Stimulated activated effector memory CD8-positive, alpha-beta T cell treated with anti-CD3 and anti-CD28 coated beads, Interleukin-12 subunit alpha, Interleukin-12 subunit beta, amount 100 ng/mL, for 72 hours (primary cell): ENCODE results near the gene PPM1B.
"Not testable (repeated sequence)": the region's sequence is repeated elsewhere in the genome, so short reads cannot be mapped to it uniquely, and the experiment has no call there.

Source experiments
- ATAC-seq: fragments of 150-1000 bp; cut with Tn5 transposase; 2 replicates; pipeline ENCODE4 v1.10.0; 2021
- DNase-seq, 2 donors: peaks; one replicate each; pipeline ENCODE4 v3.0.0; 2021 to 2022; ENCODE audit warnings: low spot score in 2 of 2
- H3K27ac Mint-ChIP-seq: one replicate; pipeline ENCODE4 v1.8.0; 2022; ENCODE audit warnings: mild to moderate bottlenecking, mixed read lengths
- H3K36me3 Mint-ChIP-seq: one replicate; pipeline ENCODE4 v1.8.0; 2022; ENCODE audit warnings: mild to moderate bottlenecking, mixed read lengths
- H3K4me1 Mint-ChIP-seq: one replicate; pipeline ENCODE4 v1.8.0; 2022; ENCODE audit warnings: mixed read lengths
- H3K4me3 Mint-ChIP-seq: one replicate; pipeline ENCODE4 v1.8.0; 2022; ENCODE audit warnings: mild to moderate bottlenecking, mixed read lengths
- H3K9me3 Mint-ChIP-seq: one replicate; pipeline ENCODE4 v1.8.0; 2022; ENCODE audit warnings: mixed read lengths

The PPM1B gene

DNA sequence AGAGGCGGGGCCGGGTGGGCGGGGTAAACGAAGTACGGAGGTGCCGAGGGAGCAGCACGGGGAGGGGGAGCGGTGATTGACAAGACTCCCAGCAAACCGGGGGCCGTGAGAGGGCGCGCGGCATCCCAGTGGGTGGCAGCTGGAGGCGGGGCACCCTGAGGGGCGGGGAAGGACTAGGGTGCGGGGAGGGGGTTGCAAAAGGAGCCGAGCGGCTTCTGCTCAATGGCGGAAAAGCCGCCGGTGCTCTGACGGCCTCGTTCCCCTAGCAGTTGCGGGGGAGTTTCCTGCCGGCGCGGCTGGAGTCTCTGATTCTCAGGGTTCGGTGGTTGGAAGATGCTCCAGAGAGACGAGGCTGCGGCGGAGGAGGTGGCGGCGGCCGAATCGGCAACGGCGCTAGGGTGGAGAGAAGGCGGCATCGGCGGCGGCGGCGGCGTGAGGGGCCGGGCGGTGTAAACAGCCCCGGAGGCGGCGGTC lies at the start of gene PPM1B:
TSS of gene PPM1B (plus strand) at position 195 of the 474 bp plus-strand sequence. CDS start 32,325 bp downstream, outside the sequence.
- peak within 1 kb of the TSS; percentile 79 for H3K4me3 Mint-ChIP-seq
- H3K36me3 Mint-ChIP-seq: peaks cover 29% of the 10 kb centered on the region
- H3K9me3 Mint-ChIP-seq: no peaks in the 10 kb centered on the region
- peaks cover 34% of the 10 kb centered on the region for H3K4me1 Mint-ChIP-seq
- DNase-seq: peak; percentile 93 to 99
- ATAC-seq: peak; percentile 81
- H3K27ac Mint-ChIP-seq: peak within 1 kb of the TSS; percentile 99

DNA sequence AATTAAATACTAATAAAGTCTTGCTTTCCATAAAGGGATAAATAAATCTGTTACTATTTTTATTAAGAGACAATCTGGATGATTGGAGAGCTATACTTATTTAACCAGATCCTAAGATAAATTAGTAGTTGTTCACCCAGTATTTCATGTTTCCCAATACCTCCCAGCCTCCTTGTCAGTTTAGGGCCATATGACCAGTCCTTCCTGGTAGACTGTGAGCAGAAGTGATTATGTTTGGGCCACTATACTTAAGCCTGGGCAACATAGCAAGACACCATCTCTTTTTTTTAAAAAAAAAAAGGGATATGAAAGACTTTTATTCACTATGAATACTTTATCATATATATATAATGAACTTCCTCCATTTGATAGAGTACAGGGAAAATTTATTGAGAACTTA lies 48.8 kb upstream of the PPM1B start:
- Mint-ChIP-seq H3K9me3 (no peaks in the 10 kb centered on the region), H3K27ac (no peak overlapping the region), H3K4me1 (peaks cover 13% of the 10 kb centered on the region), H3K36me3 (peaks cover 6% of the 10 kb centered on the region), H3K4me3 (no peak overlapping the region)
- no peak for ATAC-seq
- no peak for DNase-seq

DNA sequence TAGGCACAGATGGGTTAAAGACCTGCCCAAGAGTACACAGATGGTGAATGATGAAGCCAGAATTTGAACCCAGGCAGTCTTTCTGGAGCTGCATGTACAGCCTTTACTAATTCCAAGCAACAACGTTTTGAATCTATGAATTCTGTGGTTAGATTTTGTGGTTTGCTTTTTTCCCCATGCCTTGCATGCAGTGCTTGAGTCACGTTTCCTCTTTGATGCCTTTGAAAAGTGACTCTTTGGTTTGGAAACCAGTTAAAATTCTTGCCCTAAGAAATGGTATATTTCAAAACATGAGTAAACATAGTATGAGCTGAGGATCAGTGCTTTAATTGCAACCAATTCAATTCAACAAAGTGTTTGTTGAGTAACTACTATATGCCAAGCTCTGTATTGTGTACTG lies 48.2 kb upstream of the PPM1B start:
- H3K36me3 Mint-ChIP-seq: peaks cover 6% of the 10 kb centered on the region
- peak; percentile 76 for ATAC-seq
- H3K27ac Mint-ChIP-seq: no peak overlapping the region
- DNase-seq: peak in 1 of 2 donors; percentile 61
- no peak overlapping the region for H3K4me3 Mint-ChIP-seq
- H3K4me1 Mint-ChIP-seq: peaks cover 15% of the 10 kb centered on the region
- H3K9me3 Mint-ChIP-seq: no peaks in the 10 kb centered on the region

DNA sequence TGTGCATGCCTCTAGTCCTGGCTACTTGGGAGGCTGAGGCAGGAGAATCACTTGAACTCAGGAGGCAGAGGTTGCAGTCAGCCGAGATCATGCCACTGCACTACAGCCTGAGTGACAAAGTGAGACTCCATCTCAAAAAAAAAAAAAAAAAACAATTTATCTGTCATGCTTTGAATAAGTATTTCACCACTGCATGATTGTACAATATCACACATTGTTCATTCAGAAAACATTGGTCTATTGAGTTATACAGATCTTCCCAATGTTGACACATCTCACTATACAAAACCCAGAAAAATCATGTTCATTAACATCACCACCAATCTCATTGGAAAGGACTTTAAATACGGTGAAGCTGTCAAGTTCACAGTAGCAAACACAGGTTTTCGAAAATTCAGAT lies 46.8 kb upstream of the PPM1B start:
- peaks cover 6% of the 10 kb centered on the region for H3K36me3 Mint-ChIP-seq
- no peak overlapping the region for H3K4me3 Mint-ChIP-seq
- DNase-seq: no peak
- no peak overlapping the region for H3K27ac Mint-ChIP-seq
- H3K9me3 Mint-ChIP-seq: no peaks in the 10 kb centered on the region
- ATAC-seq: peak; percentile 41
- peaks cover 24% of the 10 kb centered on the region for H3K4me1 Mint-ChIP-seq

DNA sequence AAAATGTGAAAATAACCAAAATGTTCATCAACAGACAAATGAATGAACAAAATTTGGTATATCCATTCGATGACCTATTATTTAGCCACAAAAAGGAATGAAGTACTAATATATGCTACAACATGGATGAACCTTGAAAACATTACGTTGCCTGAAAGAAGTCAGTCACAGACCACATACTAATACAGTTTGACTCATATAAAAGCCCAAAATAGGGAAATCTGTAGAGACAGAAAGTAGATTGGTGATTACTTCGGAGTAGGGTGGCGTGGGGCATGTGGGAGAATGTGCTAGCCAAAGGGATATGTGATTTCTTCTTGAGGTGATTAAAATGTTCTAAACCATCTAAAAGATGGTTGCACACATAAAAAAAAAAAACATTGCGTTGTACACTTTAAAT lies 44.2 kb upstream of the PPM1B start:
- H3K9me3 Mint-ChIP-seq: no peaks in the 10 kb centered on the region
- H3K4me3 Mint-ChIP-seq: no peak overlapping the region
- peaks cover 24% of the 10 kb centered on the region for H3K4me1 Mint-ChIP-seq
- ATAC-seq (peak; percentile 72), DNase-seq (no peak)
- H3K27ac Mint-ChIP-seq: no peak overlapping the region
- peaks cover 6% of the 10 kb centered on the region for H3K36me3 Mint-ChIP-seq

DNA sequence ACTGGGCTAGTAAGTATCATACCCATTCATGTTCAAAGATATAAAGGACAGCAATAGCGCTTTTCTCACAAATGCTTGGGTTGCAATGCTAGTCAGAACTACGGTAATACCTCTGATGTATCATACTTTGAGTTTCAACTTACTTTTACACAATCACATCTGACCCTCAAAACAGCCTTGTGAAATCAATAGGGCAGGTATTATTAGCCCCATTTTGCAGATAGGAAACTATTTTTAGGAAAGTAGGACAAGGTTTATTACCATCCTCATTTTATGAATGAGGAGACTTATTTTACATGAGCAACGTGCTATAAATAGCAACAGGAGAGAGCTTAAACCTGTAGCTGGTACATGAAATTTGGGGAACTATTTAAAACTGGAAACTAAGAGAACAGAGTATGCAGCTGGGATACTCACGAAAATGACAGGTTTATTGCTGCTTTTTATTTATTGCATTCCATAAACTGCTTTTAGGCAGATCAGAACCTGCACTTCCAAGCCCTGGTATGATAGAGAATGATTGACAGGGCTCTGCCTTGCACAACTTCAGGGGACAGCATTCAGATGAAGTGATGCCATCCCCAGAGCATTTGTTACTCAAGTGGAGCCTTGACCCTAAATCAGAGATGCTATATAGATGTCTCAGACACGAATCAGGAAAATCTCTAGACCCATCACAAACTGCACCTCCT lies 42.4 kb upstream of the PPM1B start:
- H3K4me3 Mint-ChIP-seq: no peak overlapping the region
- DNase-seq (no peak), ATAC-seq (peak; percentile 9)
- H3K9me3 Mint-ChIP-seq: no peaks in the 10 kb centered on the region
- no peak overlapping the region for H3K27ac Mint-ChIP-seq
- H3K36me3 Mint-ChIP-seq: no peaks in the 10 kb centered on the region
- peaks cover 19% of the 10 kb centered on the region for H3K4me1 Mint-ChIP-seq

DNA sequence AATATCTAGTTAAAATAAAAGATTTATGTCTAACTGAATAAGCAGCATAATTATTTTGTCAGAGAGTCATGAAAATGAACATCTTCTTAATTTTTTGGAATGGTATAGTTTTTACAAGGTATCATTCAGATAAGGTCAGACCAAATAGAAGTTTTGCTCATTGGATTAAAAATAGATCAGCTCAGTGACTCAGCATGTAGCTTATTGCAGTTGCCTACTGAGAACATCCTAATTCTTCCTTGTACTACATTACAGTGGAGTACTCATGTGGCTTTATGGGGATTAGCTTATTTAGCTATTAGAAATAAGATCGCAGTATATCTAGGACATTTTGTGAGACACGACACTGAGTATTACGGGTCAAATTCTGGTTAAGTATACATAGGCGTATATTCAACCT lies 38.2 kb upstream of the PPM1B start:
- Mint-ChIP-seq H3K9me3 (no peaks in the 10 kb centered on the region), H3K4me3 (no peak overlapping the region), H3K4me1 (peaks cover 9% of the 10 kb centered on the region), H3K36me3 (no peaks in the 10 kb centered on the region), H3K27ac (no peak overlapping the region)
- ATAC-seq (no peak), DNase-seq (no peak)

DNA sequence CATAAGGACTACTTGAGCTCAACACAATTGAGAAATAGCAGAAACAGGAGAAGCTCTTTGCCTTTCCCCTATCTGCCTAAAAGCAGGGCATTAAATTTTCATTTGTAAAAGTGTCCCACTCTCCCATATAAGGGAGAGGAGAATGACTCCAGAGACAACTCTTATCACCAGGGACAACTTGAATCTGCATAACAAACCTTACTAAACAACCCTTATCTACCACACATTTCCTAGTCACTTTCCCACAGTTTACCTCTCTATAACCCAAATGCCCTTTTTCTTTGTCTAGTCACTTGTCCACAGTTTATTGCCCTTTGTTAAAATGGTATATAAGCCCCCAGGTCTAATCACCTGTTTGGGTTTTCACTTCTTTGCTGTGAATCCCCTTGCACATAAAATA lies 37.5 kb upstream of the PPM1B start:
- Mint-ChIP-seq H3K36me3 (no peaks in the 10 kb centered on the region), H3K4me1 (peaks cover 1% of the 10 kb centered on the region), H3K9me3 (no peaks in the 10 kb centered on the region), H3K4me3 (no peak overlapping the region), H3K27ac (no peak overlapping the region)
- DNase-seq (no peak), ATAC-seq (no peak)

DNA sequence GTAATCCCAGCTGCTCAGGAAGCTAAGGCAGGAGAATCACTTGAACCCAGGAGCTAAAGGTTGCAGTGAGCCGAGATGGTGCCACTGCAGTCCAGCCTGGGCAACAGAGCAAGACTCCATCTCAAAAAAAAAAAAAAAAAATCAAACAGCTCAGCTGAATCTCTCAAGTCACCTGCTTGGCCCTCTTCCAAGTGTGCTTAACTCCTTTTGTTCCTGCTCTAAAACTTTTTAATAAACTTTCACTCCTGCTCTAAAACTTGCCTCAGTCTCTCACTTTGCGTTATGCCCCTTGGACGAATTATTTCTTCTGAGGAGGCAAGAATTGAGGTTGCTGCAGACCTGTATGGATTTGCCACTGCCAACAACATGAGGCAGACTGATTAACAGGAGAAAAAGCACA lies 35.1 kb upstream of the PPM1B start:
- H3K9me3 Mint-ChIP-seq, H3K4me1 Mint-ChIP-seq: not testable (repeated sequence)

DNA sequence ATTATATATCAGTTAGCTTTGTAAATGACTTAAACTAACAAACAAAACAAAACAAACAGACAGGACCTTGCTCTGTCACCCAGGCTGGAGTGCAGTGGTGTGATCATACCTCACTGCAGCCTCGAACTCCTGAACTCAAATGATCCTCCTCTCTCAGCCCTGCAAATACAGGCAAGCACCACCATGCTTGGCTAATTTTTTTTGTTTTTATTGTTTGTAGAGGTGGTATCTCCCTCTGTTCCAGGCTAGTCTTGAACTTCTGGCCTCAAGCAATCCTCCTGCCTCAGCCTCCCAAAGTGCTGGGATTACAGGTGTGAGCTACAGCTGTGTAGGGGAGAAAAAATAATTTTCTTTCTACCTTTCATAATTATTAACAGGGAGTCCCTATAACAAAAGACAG lies 33.8 kb upstream of the PPM1B start:
- no peak for DNase-seq
- Mint-ChIP-seq H3K9me3 (no peaks in the 10 kb centered on the region), H3K36me3 (no peaks in the 10 kb centered on the region), H3K4me3 (no peak overlapping the region), H3K27ac (no peak overlapping the region), H3K4me1 (peaks cover 4% of the 10 kb centered on the region)
- no peak for ATAC-seq

More for the DNA sequence above, 35.1 kb upstream of the PPM1B start:
- DNase-seq, H3K36me3 Mint-ChIP-seq, H3K27ac Mint-ChIP-seq, H3K4me3 Mint-ChIP-seq, ATAC-seq: not testable (repeated sequence)

DNA sequence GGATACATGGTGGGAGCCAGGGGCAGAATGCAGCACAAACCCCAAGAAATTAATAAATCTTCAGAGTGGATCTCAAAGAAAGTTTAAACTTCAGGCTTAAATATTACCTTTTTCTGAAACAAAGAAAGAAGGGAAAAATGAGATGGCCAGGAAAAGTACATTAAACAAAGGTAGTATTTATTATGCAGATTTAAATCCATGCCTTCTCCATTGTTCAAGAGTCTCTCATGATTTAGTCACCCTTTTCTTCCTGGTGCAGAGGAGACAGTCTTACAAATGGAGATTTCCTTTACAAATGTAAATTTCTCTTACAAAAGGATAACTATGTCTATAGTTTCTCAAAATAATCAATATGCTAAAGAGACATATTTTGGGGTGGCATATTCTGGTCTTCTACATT lies 33.4 kb upstream of the PPM1B start:
- no peaks in the 10 kb centered on the region for H3K9me3 Mint-ChIP-seq
- DNase-seq (no peak), ATAC-seq (no peak)
- no peak overlapping the region for H3K27ac Mint-ChIP-seq
- peaks cover 4% of the 10 kb centered on the region for H3K4me1 Mint-ChIP-seq
- no peaks in the 10 kb centered on the region for H3K36me3 Mint-ChIP-seq
- no peak overlapping the region for H3K4me3 Mint-ChIP-seq

DNA sequence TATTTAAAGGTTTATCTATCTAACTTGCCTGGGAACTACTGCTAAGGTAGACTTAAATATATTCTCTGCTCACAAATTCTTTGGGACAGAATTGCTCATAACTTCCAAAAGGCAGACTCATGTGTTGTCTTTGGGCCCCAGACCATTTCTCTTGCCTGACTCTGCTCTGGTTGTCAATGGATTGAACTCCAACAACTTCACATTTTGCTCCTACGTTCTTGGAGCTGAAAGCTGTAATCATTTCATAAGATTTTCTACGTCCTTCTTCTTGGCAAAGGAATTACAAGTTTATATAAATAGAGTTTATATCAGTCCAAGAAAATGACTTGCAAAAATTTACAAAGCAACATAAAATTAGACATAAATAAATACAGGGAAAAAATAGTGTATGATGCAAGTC lies 32.9 kb upstream of the PPM1B start:
- no peaks in the 10 kb centered on the region for H3K36me3 Mint-ChIP-seq

DNA sequence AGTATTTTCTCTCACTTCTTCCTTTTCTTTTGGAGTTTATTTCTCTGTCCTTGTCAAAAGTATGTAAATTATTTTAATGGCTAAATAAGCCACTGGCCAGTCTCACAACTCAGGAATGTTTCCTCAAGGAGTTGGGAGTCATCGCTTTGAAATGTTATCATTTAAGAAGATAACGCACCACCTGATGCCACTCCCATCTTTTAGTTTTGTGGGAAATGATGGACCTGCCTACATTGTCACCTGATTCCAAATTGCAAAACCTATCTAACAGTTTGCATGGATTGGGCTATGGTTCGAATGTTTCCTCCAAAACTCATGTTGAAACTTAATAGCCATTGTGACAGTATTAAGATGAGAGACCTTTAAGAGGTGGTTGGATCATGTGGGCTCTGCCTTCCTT lies 32.4 kb upstream of the PPM1B start:
- Mint-ChIP-seq H3K4me3 (no peak overlapping the region), H3K9me3 (no peaks in the 10 kb centered on the region), H3K27ac (no peak overlapping the region), H3K4me1 (peaks cover 4% of the 10 kb centered on the region), H3K36me3 (no peaks in the 10 kb centered on the region)
- ATAC-seq: no peak
- no peak for DNase-seq

More for the DNA sequence above, 32.9 kb upstream of the PPM1B start:
- H3K27ac Mint-ChIP-seq: no peak overlapping the region
- H3K4me3 Mint-ChIP-seq: no peak overlapping the region
- ATAC-seq (no peak), DNase-seq (no peak)
- H3K9me3 Mint-ChIP-seq: no peaks in the 10 kb centered on the region
- H3K4me1 Mint-ChIP-seq: peaks cover 4% of the 10 kb centered on the region

DNA sequence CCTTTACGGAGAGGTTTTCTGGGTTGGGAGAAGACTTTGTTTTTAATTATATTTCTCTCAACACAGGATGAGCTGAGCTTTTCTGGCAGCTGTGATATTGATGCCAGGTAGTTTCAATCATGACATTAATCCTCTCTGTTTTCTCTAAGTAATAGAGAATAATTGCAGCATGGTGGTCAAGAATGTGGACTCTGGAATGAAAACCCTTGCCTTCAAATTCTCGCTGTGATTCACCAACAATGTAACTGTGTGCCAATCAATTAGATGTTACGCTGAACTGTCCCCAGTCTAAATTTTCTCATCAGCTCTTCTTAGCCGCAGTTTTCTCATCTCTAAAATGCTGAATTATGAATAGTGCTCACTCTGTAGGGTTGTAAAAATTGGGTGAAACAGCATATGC lies 31.6 kb upstream of the PPM1B start:
- Mint-ChIP-seq H3K9me3 (no peaks in the 10 kb centered on the region), H3K27ac (no peak overlapping the region), H3K36me3 (no peaks in the 10 kb centered on the region), H3K4me3 (no peak overlapping the region), H3K4me1 (peaks cover 4% of the 10 kb centered on the region)
- ATAC-seq (no peak), DNase-seq (no peak)

DNA sequence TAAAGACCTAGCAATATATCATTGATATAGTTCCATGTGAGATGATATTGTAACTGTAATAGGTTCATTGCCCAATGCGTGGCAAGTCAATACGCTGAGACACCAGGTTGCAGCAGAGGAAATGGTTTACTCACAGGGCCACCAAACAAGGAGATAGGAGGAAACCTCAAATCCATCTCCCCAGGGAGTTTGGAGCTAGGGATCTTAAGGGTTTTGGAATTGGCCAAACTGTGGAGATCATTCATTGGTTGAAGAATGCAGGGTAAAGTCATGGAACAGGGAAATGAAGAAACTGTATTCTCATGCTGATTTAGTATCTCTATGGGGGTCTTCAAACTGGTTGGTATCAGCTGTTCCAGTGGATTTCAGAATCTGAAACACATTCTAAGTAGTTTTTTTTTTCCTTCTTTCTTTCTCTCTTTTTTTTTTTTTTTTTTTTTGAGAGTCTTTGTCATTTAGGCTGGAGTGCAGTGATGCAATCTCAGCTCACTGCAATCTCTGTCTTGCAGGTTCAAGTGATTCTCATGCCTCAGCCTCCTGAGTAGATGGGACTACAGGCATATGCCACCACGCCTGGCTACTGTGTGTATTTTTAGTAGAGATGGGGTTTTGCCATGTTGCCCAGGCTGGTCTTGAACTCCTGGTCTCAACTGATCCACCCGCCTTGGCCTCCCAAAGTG lies 30.7 kb upstream of the PPM1B start:
- Mint-ChIP-seq H3K4me3 (no peak overlapping the region), H3K9me3 (no peaks in the 10 kb centered on the region), H3K36me3 (no peaks in the 10 kb centered on the region), H3K27ac (no peak overlapping the region), H3K4me1 (peaks cover 4% of the 10 kb centered on the region)
- no peak for ATAC-seq
- DNase-seq: no peak

DNA sequence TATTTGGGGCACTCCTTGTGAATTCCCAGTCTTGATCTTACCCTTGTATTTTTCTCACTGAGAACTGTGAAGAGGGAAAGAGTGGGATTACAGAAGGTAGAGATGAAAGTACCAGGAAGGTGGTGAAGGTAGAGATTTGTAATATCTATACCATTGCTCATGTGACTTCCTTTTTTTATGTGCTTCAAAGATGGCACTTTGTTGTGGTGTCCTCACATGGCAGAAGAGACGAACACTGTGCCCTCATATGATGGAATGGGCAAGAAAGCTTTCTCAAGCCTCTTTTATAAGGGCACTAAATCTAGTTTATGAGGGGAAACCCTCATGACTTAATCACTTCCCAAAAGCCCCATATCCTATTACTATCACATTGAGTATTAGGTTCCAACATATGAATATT lies 28.9 kb upstream of the PPM1B start:
- no peak overlapping the region for H3K4me3 Mint-ChIP-seq
- H3K36me3 Mint-ChIP-seq: no peaks in the 10 kb centered on the region
- ATAC-seq: no peak

More for the DNA sequence above, 28.9 kb upstream of the PPM1B start:
- no peak for DNase-seq
- Mint-ChIP-seq H3K27ac (no peak overlapping the region), H3K9me3 (no peaks in the 10 kb centered on the region), H3K4me1 (peaks cover 4% of the 10 kb centered on the region)
